HG02610 (cell line): ENCODE results near the gene ITPR1.

Experiments
- ATAC-seq: cut with Tn5 transposase; IDR thresholded peaks from one replicate; pipeline ENCODE4 v1.9.1; 2021; ENCODE audit warnings: mild to moderate bottlenecking, moderate library complexity; ENCODE audit not compliant: unreplicated experiment

Gene ITPR1

GRCh38 chr3:4770561-4770960 is 277.4 kb downstream of the ITPR1 start:
- ATAC-seq = no peak

GRCh38 chr3:4771243-4771642 is 278.1 kb downstream of the ITPR1 start:
- no peak for ATAC-seq

- ATAC-seq = no peak
These were observed 279.1 kb downstream of the ITPR1 start for GRCh38 chr3:4772171-4772804.

GRCh38 chr3:4772858-4773257 is 279.7 kb downstream of the ITPR1 start:
- ATAC-seq = no peak

- no peak for ATAC-seq
These were observed 280.4 kb downstream of the ITPR1 start for GRCh38 chr3:4773583-4773982.

DNA sequence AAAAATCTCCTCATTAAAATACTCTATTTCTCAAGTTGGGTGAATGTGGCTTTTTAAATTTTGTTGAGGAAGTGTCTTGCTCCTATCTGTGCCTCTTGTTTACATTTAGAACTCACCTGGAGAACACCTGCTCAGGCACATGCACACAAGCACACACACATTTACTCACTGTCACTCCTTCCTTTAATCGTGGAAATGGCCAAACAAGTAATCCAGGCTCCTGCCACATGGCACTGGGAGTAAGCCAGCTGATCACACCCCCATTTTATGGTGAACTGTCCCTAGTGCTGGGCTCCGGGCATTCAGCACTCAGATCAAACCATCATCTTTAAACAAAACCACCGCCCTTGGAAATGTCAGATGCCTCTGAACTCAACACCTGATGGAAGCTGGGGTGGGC is 281.4 kb downstream of the ITPR1 start:
- ATAC-seq = no peak

GRCh38 chr3:4776399-4776979 is 283.3 kb downstream of the ITPR1 start:
- peak; percentile 23 for ATAC-seq

- ATAC-seq = peak; percentile 86
These were observed 283.9 kb downstream of the ITPR1 start for GRCh38 chr3:4776980-4777581.

GRCh38 chr3:4778119-4778518 is 285.0 kb downstream of the ITPR1 start:
- ATAC-seq = no peak

- ATAC-seq = no peak
These were observed 285.6 kb downstream of the ITPR1 start for GRCh38 chr3:4778740-4779139.

DNA sequence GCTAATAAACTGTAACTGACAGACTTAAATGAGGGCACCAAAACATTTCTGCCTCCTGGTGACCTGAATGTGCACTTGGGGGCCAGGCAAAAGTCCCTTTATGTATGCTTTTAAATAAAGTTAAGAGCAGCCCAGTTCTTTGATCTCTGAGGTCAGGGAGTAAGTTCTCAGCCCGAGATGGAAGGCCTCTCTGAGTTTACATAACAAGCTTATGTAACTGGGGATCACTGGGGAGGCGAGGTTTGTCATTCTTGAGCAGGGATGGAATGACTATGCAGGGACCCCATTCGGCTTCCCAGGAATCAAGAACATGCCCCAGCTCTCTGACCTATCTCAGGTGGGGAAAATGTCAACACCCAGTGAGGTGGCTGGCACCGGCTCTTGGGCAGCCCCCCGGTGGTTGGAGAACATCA is 287.4 kb downstream of the ITPR1 start:
- no peak for ATAC-seq

DNA sequence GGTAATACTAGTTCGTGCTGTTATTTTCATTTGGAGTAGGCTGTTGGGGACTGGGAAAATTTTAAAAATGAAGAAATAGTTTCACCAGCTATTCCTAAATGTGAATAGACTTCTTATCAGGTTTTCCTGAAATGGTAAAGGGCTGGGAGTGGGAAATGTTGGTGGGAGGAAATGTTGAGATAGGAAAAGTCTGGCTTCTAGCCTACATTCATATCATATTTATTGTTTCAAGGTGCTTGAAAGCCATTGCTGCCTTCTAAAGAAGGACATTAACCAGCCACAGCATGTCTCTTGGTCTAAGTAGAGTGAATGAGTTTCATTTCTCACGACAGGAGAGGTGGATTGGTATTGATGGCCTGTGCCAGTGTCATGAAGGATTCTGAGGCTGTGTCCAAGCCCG is 288.9 kb downstream of the ITPR1 start:
- no peak for ATAC-seq

GRCh38 chr3:4785551-4785950 is 292.4 kb downstream of the ITPR1 start:
- no peak for ATAC-seq

- no peak for ATAC-seq
These were observed 293.3 kb downstream of the ITPR1 start for GRCh38 chr3:4786431-4786830.

GRCh38 chr3:4791358-4791757 is 298.2 kb downstream of the ITPR1 start:
- no peak for ATAC-seq

DNA sequence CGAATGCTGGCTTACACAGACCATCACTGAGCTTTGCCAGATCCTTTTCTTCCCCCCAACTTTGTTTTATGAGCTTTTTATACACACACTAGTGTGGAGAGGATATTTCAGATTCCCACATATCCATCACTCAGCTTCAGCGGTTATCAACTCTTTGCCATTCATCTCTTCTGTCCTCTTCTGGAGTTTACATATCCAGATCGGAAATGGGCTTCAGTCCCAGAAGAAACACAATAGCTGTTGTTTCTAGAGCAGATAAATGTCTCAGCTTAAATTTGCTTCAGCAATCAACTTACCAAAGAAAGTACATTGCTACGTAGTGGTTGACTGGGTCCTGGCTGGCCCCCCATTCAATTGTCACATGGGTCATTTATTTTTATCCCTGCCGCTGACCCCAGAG is 300.2 kb downstream of the ITPR1 start:
- no peak for ATAC-seq

GRCh38 chr3:4794331-4794730 is 301.2 kb downstream of the ITPR1 start:
- no peak for ATAC-seq

DNA sequence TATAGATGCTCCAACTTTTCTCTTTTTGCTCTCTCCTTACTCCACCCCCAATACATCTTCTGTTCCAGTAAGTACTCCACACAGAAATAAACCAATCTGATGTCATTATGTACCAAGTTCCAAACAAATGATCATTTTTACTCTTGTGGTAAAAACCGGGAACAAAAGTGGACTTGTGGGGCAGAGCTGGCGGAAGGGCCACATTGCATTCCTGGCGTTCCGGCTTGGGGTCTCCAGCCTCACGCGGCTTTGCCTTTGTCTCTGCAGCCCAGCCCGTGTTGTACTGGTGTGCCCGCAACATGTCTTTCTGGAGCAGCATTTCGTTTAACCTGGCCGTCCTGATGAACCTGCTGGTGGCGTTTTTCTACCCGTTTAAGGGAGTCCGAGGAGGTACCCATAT is 301.6 kb downstream of the ITPR1 start:
- no peak for ATAC-seq

DNA sequence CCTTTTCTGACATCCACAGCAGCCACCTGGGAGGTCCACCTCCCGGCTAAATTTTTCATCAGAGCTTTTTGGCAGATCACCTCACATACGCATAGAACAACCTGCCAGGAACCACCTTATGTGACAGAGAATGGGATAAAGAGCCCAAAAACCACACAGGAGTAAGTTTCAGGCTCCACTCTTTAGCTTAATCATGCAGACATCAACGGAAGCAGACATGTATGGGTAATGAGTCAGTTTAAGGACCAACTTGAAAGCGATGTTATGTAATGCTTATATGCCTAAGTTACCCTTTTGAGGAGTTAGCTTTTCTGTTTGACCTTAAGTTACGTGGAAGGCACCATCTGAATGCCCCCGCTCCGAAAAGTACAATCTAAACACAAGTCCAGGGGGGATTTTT is 302.8 kb downstream of the ITPR1 start:
- no peak for ATAC-seq

DNA sequence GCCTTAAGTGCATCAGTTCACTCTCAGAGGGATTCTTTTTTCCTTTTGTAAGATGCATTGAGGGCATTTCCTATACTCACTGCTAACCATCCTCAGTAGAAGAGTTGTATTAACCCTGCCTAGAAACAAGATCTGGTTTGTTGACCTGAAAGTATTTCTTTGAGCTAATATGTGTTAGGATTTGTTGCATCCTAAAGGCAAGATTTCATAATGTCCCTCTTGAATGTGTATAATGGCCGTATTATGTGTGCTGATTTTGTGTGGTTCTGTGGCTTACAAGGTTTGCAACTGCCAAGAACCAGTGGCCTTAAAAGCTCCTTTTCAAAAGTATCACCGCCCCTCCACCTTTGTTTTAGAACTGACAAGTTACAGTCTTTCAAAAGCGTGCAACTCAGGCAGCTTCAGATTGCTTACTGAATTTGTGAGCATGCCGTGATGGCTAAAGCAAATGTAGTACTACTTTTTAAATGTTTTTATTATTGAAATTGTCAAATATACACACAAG is 304.1 kb downstream of the ITPR1 start:
- ATAC-seq = no peak

GRCh38 chr3:4799266-4800256 is 306.4 kb downstream of the ITPR1 start:
- no peak for ATAC-seq
